PC-3 (cell line): Measurements from ENCODE around the gene NTF3. TPM values are rescaled to one million over a fixed set of nuclear protein-coding genes. Genes with fewer than 3 reads are reported as not detected.

Experiments used
- ATAC-seq: fragments of 200-7000 bp; cut with Tn5 transposase; 2 replicates; pipeline ENCODE4 v1.9.1; 2020; ENCODE audit warnings: mild to moderate bottlenecking, moderate library complexity
- BruUV-seq: library from RNA; stranded (reverse); fragments of 400-500 nt; replicated peaks from 2 replicates; lab custom pipeline; 2021; lab: Mats Ljungman, UMichigan
- CTCF ChIA-PET: fragments of 300-600 bp; sonication (Branson Sonifier 250); formaldehyde crosslinking; loops from one replicate; lab custom pipeline; 2022; ENCODE audit warnings: antibody characterized with exemption; lab: Charles Lee
- POLR2A ChIA-PET: fragments of 300-600 bp; sonication (Branson Sonifier 250); formaldehyde crosslinking; loops from one replicate; lab custom pipeline; 2022; ENCODE audit warnings: antibody characterized with exemption; ENCODE audit not compliant: unreplicated experiment; lab: Charles Lee
- DNase-seq: peaks from one replicate; pipeline ENCODE4 v3.0.0-alpha.2; 2015
- H2AFZ ChIP-seq: fragments of 300-600 bp; sonication (generic); 2 replicates; pipeline ENCODE4 v1.6.0; 2016; ENCODE audit warnings: antibody characterized with exemption, low read length
- H3F3A ChIP-seq: fragments of 300-600 bp; sonication (generic); one replicate; pipeline ENCODE4 v1.6.0; 2017; ENCODE audit warnings: antibody characterized with exemption, low read length, control low read depth, mild to moderate bottlenecking; ENCODE audit not compliant: unreplicated experiment
- H3K27ac ChIP-seq: fragments of 300-600 bp; sonication (generic); 2 replicates; pipeline ENCODE4 v1.5.1; 2016; ENCODE audit warnings: mild to moderate bottlenecking, low read length
- H3K27me3 ChIP-seq: fragments of 300-600 bp; sonication (generic); 2 replicates; pipeline ENCODE4 v1.6.1; 2016; ENCODE audit warnings: low read length, mixed read lengths
- H3K36me3 ChIP-seq: fragments of 300-600 bp; sonication (generic); 2 replicates; pipeline ENCODE4 v1.6.1; 2016; ENCODE audit warnings: low read depth, mixed run types, low read length, mixed read lengths
- H3K4me1 ChIP-seq: fragments of 300-600 bp; sonication (generic); 2 replicates; pipeline ENCODE4 v1.5.1; 2016; ENCODE audit warnings: low read length; ENCODE audit not compliant: insufficient read depth
- H3K4me2 ChIP-seq: fragments of 300-600 bp; sonication (generic); 2 replicates; pipeline ENCODE4 v1.6.0; 2016; ENCODE audit warnings: low read length
- H3K4me3 ChIP-seq: fragments of 300-600 bp; sonication (generic); 2 replicates; pipeline ENCODE4 v1.5.1; 2016; ENCODE audit warnings: mild to moderate bottlenecking, low read length, mixed read lengths
- H3K79me2 ChIP-seq: fragments of 300-600 bp; sonication (generic); 2 replicates; pipeline ENCODE4 v1.6.1; 2017; ENCODE audit warnings: low read length, mixed read lengths
- H3K9ac ChIP-seq: fragments of 300-600 bp; sonication (generic); 2 replicates; pipeline ENCODE4 v1.6.0; 2016; ENCODE audit warnings: mild to moderate bottlenecking, low read length
- H3K9me2 ChIP-seq: fragments of 300-600 bp; sonication (generic); replicated peaks from 2 replicates; pipeline ENCODE4 v1.6.1; 2016; ENCODE audit warnings: mixed run types, low read length, mixed read lengths
- H3K9me3 ChIP-seq: fragments of 300-600 bp; sonication (generic); 2 replicates; pipeline ENCODE4 v1.6.1; 2016; ENCODE audit warnings: low read length, mixed read lengths
- H4K20me1 ChIP-seq: fragments of 300-600 bp; sonication (generic); 2 replicates; pipeline ENCODE4 v1.6.1; 2016; ENCODE audit warnings: low read length, mixed read lengths
- EZH2 ChIP-seq: fragments of 300-600 bp; sonication (generic); IDR thresholded peaks from one replicate; pipeline ENCODE4 v1.6.1; 2017; ENCODE audit warnings: antibody characterized with exemption, mild to moderate bottlenecking, low read length; ENCODE audit not compliant: unreplicated experiment
- EZH2phosphoT487 ChIP-seq: fragments of 300-600 bp; sonication (generic); IDR thresholded peaks from 2 replicates; pipeline ENCODE4 v1.6.1; 2018; ENCODE audit warnings: mild to moderate bottlenecking, antibody characterized with exemption, low read length, borderline replicate concordance
- intact Hi-C: fragments of 100-400 bp; cut with micrococcal nuclease; formaldehyde crosslinking; loops from 2 replicates; pipeline ENCODE4 v1.9.0; 2023
- total RNA-seq: library from RNA; depleted of rRNA; stranded (reverse); fragments of >200 nt; gene quantifications from 2 replicates; pipeline ENCODE4 v1.2.3, GENCODE V29; 2014
- TF ChIP-seq, protein P1 (sequence below): fragments of 300-600 bp; sonication (generic); conservative IDR thresholded peaks from 2 replicates; pipeline ENCODE4 v1.5.1; 2017; ENCODE audit warnings: antibody characterized with exemption, low read depth, mild to moderate bottlenecking, low read length

Gene NTF3
- total RNA-seq, 1 experiment from 2014 or later: not detected

DNA sequence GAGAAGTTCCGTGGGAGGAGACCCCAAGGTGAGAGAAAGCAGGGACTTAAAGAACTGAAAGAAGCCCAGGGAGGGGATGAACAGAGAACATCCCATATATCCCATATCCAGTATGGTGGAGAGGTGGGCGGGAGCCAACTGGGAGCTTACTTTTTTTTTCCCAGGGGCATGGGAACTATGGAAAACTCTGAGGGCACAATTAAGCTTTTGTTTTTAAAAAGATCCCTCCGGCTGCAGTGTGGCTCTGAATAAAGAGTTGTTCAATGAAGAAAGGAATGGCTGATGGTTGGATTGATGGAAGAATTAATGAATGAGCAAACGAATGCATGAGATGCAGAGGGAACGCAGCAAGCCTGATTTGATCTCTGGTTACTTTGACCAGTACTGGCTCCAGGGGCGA, 12.6 kb downstream of the NTF3 start:
- no peak overlapping the region for H3K27ac ChIP-seq
- H3K4me2 ChIP-seq: no peak overlapping the region
- no peak overlapping the region for H3K9ac ChIP-seq
- ChIA-PET CTCF (no interaction called here), POLR2A (no interaction called here)
- H3K4me3 ChIP-seq: no peak overlapping the region
- H2AFZ ChIP-seq: no peak overlapping the region
- H3K4me1 ChIP-seq: 0 out of 2 replicates have a peak, but pooled peaks cover 3% of the 10 kb centered on the region
- ATAC-seq (no peak), DNase-seq (no peak)
- BruUV-seq: no TSS peak
- H3K27me3 ChIP-seq: peaks cover 23% of the 10 kb centered on the region
- no peaks in the 10 kb centered on the region for H3K9me3 ChIP-seq
- no peaks in the 10 kb centered on the region for H3K79me2 ChIP-seq
- H3K36me3 ChIP-seq: no peaks in the 10 kb centered on the region
- no peaks in the 10 kb centered on the region for H3F3A ChIP-seq
- intact Hi-C loops: no loop called here
- no peaks in the 10 kb centered on the region for H4K20me1 ChIP-seq
- H3K9me2 ChIP-seq: no peaks in the 10 kb centered on the region
- TF ChIP-seq EZH2phosphoT487: no peak
- no peak for TF ChIP-seq EZH2

DNA sequence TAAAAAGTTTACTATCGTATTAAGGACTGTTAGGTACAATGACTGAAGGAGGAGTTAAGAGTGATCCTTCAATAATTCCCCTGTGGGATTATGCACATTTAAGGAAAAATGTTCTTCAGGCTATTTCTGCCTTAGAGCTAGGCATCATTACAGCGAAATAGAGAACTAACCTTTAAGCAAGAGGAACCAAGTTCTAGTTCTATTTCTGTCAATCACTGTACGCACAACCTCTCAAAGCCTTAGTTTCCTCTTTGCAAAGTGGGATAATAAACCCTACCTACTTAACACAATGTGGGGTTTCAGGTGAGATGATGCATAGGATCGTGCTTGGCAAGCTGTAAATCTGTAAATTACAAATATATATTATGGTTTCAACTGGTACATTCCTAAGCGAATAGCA, 15.4 kb downstream of the NTF3 start:
- no peaks in the 10 kb centered on the region for H3K9me2 ChIP-seq
- POLR2A ChIA-PET: no interaction called here
- BruUV-seq: no TSS peak
- no peaks in the 10 kb centered on the region for H3K4me1 ChIP-seq
- H3K4me2 ChIP-seq: no peak overlapping the region
- TF ChIP-seq EZH2phosphoT487: no peak
- TF ChIP-seq, protein P1, sequence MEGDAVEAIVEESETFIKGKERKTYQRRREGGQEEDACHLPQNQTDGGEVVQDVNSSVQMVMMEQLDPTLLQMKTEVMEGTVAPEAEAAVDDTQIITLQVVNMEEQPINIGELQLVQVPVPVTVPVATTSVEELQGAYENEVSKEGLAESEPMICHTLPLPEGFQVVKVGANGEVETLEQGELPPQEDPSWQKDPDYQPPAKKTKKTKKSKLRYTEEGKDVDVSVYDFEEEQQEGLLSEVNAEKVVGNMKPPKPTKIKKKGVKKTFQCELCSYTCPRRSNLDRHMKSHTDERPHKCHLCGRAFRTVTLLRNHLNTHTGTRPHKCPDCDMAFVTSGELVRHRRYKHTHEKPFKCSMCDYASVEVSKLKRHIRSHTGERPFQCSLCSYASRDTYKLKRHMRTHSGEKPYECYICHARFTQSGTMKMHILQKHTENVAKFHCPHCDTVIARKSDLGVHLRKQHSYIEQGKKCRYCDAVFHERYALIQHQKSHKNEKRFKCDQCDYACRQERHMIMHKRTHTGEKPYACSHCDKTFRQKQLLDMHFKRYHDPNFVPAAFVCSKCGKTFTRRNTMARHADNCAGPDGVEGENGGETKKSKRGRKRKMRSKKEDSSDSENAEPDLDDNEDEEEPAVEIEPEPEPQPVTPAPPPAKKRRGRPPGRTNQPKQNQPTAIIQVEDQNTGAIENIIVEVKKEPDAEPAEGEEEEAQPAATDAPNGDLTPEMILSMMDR: no peak
- TF ChIP-seq EZH2: no peak
- H3K4me3 ChIP-seq: no peak overlapping the region
- H3K79me2 ChIP-seq: no peaks in the 10 kb centered on the region
- H4K20me1 ChIP-seq: no peaks in the 10 kb centered on the region
- CTCF ChIA-PET: no interaction called here
- H2AFZ ChIP-seq: no peak overlapping the region
- no peaks in the 10 kb centered on the region for H3K36me3 ChIP-seq
- no peak overlapping the region for H3K27ac ChIP-seq
- intact Hi-C loops: no loop called here
- H3K27me3 ChIP-seq: peaks cover 29% of the 10 kb centered on the region
- no peak for DNase-seq
- no peak overlapping the region for H3K9ac ChIP-seq
- ATAC-seq: no peak
- no peaks in the 10 kb centered on the region for H3K9me3 ChIP-seq
- H3F3A ChIP-seq: no peaks in the 10 kb centered on the region

GRCh38 chr12:5451251-5451650, 19.3 kb downstream of the NTF3 start:
- no peak overlapping the region for H3K27ac ChIP-seq
- CTCF ChIA-PET: no interaction called here
- H3K4me3 ChIP-seq: no peak overlapping the region
- H2AFZ ChIP-seq: no peak overlapping the region
- no peaks in the 10 kb centered on the region for H4K20me1 ChIP-seq
- no peaks in the 10 kb centered on the region for H3K36me3 ChIP-seq
- no peaks in the 10 kb centered on the region for H3K9me2 ChIP-seq
- H3K79me2 ChIP-seq: no peaks in the 10 kb centered on the region
- H3F3A ChIP-seq: no peaks in the 10 kb centered on the region
- no peak for ATAC-seq
- POLR2A ChIA-PET: no interaction called here
- no peaks in the 10 kb centered on the region for H3K9me3 ChIP-seq
- DNase-seq: no peak
- intact Hi-C loops: no loop called here
- no peaks in the 10 kb centered on the region for H3K4me1 ChIP-seq
- peaks cover 29% of the 10 kb centered on the region for H3K27me3 ChIP-seq
- BruUV-seq: no TSS peak
- no peak for TF ChIP-seq EZH2phosphoT487
- no peak for TF ChIP-seq EZH2
- TF ChIP-seq, protein P1: no peak
- H3K4me2 ChIP-seq: no peak overlapping the region
- H3K9ac ChIP-seq: no peak overlapping the region
